Measurements from ENCODE around the gene PARD6B.

PARD6B gene

DNA sequence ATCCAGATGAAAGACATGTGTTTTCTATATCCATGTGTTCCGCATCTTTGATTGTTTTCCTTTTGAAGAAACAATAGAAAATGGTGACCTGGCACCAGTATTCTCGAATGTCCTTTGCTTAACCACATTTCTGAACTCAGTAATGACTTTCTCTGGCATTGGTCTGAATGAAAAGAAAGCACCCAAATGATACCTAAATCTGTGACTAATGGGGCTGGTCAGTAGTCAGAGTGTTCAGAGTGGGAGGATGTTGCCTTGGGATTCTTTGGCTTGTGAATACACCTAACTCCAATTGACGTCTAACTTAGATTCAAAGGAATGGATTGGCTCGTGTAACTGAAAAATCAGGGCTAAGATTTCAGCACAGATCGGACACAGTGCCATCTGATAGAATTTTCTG is 27.1 kb downstream of the PARD6B start:
- Histone ChIP-seq H3F3A (ENCODE audit: low read depth) (no peaks in the 10 kb centered on the region), H3K9me3 (ENCODE audit: insufficient read depth, low read depth, low read length) (no peaks in the 10 kb centered on the region), H3K4me1 (ENCODE audit: insufficient read depth, low read length, poor library complexity, severe bottlenecking) (no peaks in the 10 kb centered on the region), H3K27me3 (ENCODE audit: insufficient read depth, low read length, poor library complexity, severe bottlenecking) (no peaks in the 10 kb centered on the region), H3K79me2 (ENCODE audit: insufficient read depth, low read length) (no peaks in the 10 kb centered on the region), H3K9ac (ENCODE audit: low read depth, low read length, poor library complexity, severe bottlenecking) (no peak overlapping the region), H4K20me1 (ENCODE audit: insufficient read depth, low read length, poor library complexity, severe bottlenecking) (no peaks in the 10 kb centered on the region), H3K9me2 (replicated peaks; ENCODE audit: low read depth, low read length) (no peaks in the 10 kb centered on the region), H3K4me3 (ENCODE audit: low read length, poor library complexity, severe bottlenecking) (no peak overlapping the region), H3K4me2 (ENCODE audit: low read depth, low read length, poor library complexity, severe bottlenecking) (no peak overlapping the region), H3K36me3 (ENCODE audit: insufficient read depth, low read length) (no peaks in the 10 kb centered on the region), H2AFZ (ENCODE audit: low read length) (no peak overlapping the region)
- no peak for TF ChIP-seq EZH2phosphoT487 (IDR thresholded peaks at IDR 0.05; ENCODE audit: borderline replicate concordance)
- TF ChIP-seq, protein P1, sequence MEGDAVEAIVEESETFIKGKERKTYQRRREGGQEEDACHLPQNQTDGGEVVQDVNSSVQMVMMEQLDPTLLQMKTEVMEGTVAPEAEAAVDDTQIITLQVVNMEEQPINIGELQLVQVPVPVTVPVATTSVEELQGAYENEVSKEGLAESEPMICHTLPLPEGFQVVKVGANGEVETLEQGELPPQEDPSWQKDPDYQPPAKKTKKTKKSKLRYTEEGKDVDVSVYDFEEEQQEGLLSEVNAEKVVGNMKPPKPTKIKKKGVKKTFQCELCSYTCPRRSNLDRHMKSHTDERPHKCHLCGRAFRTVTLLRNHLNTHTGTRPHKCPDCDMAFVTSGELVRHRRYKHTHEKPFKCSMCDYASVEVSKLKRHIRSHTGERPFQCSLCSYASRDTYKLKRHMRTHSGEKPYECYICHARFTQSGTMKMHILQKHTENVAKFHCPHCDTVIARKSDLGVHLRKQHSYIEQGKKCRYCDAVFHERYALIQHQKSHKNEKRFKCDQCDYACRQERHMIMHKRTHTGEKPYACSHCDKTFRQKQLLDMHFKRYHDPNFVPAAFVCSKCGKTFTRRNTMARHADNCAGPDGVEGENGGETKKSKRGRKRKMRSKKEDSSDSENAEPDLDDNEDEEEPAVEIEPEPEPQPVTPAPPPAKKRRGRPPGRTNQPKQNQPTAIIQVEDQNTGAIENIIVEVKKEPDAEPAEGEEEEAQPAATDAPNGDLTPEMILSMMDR (conservative IDR thresholded peaks at IDR 0.05; ENCODE audit: low read length), result no peak

DNA sequence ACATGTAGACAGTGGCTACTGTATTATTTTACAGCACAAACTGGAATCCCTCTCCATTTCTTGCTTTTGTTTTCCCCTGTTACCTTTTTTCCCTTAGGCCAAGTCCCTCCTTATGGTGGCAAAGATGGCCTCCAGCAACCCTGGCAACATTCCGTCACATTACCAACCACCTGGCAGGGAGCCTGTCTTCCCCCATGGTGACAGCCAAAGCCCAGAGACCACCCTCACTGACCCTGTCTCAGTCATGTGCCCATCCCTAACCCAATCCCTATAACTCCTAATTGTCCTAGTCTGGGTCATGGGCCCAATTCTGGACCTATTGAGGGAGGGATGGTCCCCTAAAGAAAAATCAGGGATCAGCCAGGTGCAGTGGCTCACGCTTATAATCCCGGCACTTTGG is 27.6 kb downstream of the PARD6B start:
- no peaks in the 10 kb centered on the region for H3K9me2 ChIP-seq (replicated peaks; ENCODE audit: low read depth, low read length)
- H3K9me3 ChIP-seq (ENCODE audit: insufficient read depth, low read depth, low read length), result no peaks in the 10 kb centered on the region
- no peaks in the 10 kb centered on the region for H3F3A ChIP-seq (ENCODE audit: low read depth)
- H3K9ac ChIP-seq (ENCODE audit: low read depth, low read length, poor library complexity, severe bottlenecking), result no peak overlapping the region
- H4K20me1 ChIP-seq (ENCODE audit: insufficient read depth, low read length, poor library complexity, severe bottlenecking), result no peaks in the 10 kb centered on the region
- H3K27me3 ChIP-seq (ENCODE audit: insufficient read depth, low read length, poor library complexity, severe bottlenecking), result no peaks in the 10 kb centered on the region
- H3K4me2 ChIP-seq (ENCODE audit: low read depth, low read length, poor library complexity, severe bottlenecking), result no peak overlapping the region
- no peaks in the 10 kb centered on the region for H3K79me2 ChIP-seq (ENCODE audit: insufficient read depth, low read length)
- no peaks in the 10 kb centered on the region for H3K36me3 ChIP-seq (ENCODE audit: insufficient read depth, low read length)
- H3K4me3 ChIP-seq (ENCODE audit: low read length, poor library complexity, severe bottlenecking), result no peak overlapping the region
- no peaks in the 10 kb centered on the region for H3K4me1 ChIP-seq (ENCODE audit: insufficient read depth, low read length, poor library complexity, severe bottlenecking)
- TF ChIP-seq EZH2phosphoT487 (IDR thresholded peaks at IDR 0.05; ENCODE audit: borderline replicate concordance), result no peak
- TF ChIP-seq, protein P1 (conservative IDR thresholded peaks at IDR 0.05; ENCODE audit: low read length), result no peak
- no peak overlapping the region for H2AFZ ChIP-seq (ENCODE audit: low read length)

DNA sequence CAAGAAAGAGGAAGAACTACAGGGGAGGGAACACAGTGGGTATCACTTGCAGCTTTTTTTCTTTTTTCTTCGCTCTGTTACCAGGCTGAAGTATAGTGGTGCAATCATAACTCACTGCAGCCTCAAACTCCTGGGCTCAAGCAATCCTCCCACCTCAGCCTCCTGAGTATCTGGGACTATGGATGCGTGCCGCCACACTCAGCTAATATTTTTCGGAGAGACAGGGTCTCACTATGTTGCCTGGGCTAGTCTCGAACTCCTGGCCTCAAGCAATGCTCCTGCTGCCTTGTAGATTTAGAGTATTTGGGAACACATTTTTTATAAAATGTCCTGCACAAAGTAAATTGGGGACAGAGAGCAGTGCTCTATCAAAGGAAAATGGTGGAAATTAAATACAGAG is 28.3 kb downstream of the PARD6B start:
- Histone ChIP-seq H3K79me2 (ENCODE audit: insufficient read depth, low read length) (no peaks in the 10 kb centered on the region), H3K4me1 (ENCODE audit: insufficient read depth, low read length, poor library complexity, severe bottlenecking) (no peaks in the 10 kb centered on the region), H3K4me3 (ENCODE audit: low read length, poor library complexity, severe bottlenecking) (no peak overlapping the region), H3K4me2 (ENCODE audit: low read depth, low read length, poor library complexity, severe bottlenecking) (no peak overlapping the region), H3F3A (ENCODE audit: low read depth) (no peaks in the 10 kb centered on the region), H4K20me1 (ENCODE audit: insufficient read depth, low read length, poor library complexity, severe bottlenecking) (no peaks in the 10 kb centered on the region), H3K27me3 (ENCODE audit: insufficient read depth, low read length, poor library complexity, severe bottlenecking) (no peaks in the 10 kb centered on the region), H3K9me2 (replicated peaks; ENCODE audit: low read depth, low read length) (no peaks in the 10 kb centered on the region), H3K9ac (ENCODE audit: low read depth, low read length, poor library complexity, severe bottlenecking) (no peak overlapping the region), H3K9me3 (ENCODE audit: insufficient read depth, low read depth, low read length) (no peaks in the 10 kb centered on the region), H3K36me3 (ENCODE audit: insufficient read depth, low read length) (no peaks in the 10 kb centered on the region), H2AFZ (ENCODE audit: low read length) (no peak overlapping the region)
- TF ChIP-seq, protein P1 (conservative IDR thresholded peaks at IDR 0.05; ENCODE audit: low read length), result no peak
- TF ChIP-seq EZH2phosphoT487 (IDR thresholded peaks at IDR 0.05; ENCODE audit: borderline replicate concordance), result no peak

Measured in Loucy (cell line).